H9 (cell line): ENCODE results near the gene LDB2. TPM values are rescaled to one million over a fixed set of nuclear protein-coding genes. Genes with fewer than 3 reads are reported as not detected.

Source experiments
- DNase-seq: peaks from one replicate; pipeline ENCODE4 v3.0.0-alpha.2; 2017
- H2AFZ ChIP-seq: one replicate; pipeline ENCODE4 v1.6.1; 2013; ENCODE audit warnings: mild to moderate bottlenecking, low read length, control low read depth, moderate library complexity
- H2AK5ac ChIP-seq: 2 replicates; pipeline ENCODE4 v1.6.1; 2013; ENCODE audit warnings: low read length, control low read depth, mixed read lengths; ENCODE audit not compliant: insufficient read length
- H2BK120ac ChIP-seq: one replicate; pipeline ENCODE4 v1.6.1; 2013; ENCODE audit warnings: low read depth, mild to moderate bottlenecking, low read length, control low read depth, inconsistent platforms; ENCODE audit not compliant: poor library complexity, severe bottlenecking
- H2BK12ac ChIP-seq: 2 replicates; pipeline ENCODE4 v1.6.1; 2013; ENCODE audit warnings: low read length, control low read depth, mixed read lengths, low read depth; ENCODE audit not compliant: insufficient read length
- H2BK15ac ChIP-seq: 2 replicates; pipeline ENCODE4 v1.6.1; 2013; ENCODE audit warnings: low read depth, low read length, control low read depth
- H2BK20ac ChIP-seq: one replicate; pipeline ENCODE4 v1.6.1; 2013; ENCODE audit warnings: low read depth, mild to moderate bottlenecking, low read length, control low read depth, inconsistent platforms; ENCODE audit not compliant: poor library complexity, severe bottlenecking
- H2BK5ac ChIP-seq: 2 replicates; pipeline ENCODE4 v1.6.1; 2013; ENCODE audit warnings: low read length, control low read depth, mixed read lengths; ENCODE audit not compliant: insufficient read length
- H3K14ac ChIP-seq: 2 replicates; pipeline ENCODE4 v1.6.1; 2013; ENCODE audit warnings: low read length, control low read depth; ENCODE audit not compliant: insufficient read depth
- H3K18ac ChIP-seq: 2 replicates; pipeline ENCODE4 v1.6.1; 2013; ENCODE audit warnings: low read depth, mild to moderate bottlenecking, mixed read lengths, low read length, control low read depth; ENCODE audit not compliant: insufficient read length
- H3K23ac ChIP-seq: 2 replicates; pipeline ENCODE4 v1.6.1; 2013; ENCODE audit warnings: low read length, control low read depth, mixed read lengths, low read depth; ENCODE audit not compliant: insufficient read length
- H3K23me2 ChIP-seq: 2 replicates; pipeline ENCODE4 v1.6.1; 2013; ENCODE audit warnings: low read depth, mild to moderate bottlenecking, mixed read lengths, low read length, control low read depth; ENCODE audit not compliant: insufficient read length, poor library complexity, severe bottlenecking
- H3K27ac ChIP-seq: 2 replicates; pipeline ENCODE4 v1.5.1; 2013; ENCODE audit warnings: low read length, control low read depth, mixed read lengths, low read depth; ENCODE audit not compliant: insufficient read length
- H3K27me3 ChIP-seq: 2 replicates; pipeline ENCODE4 v1.6.1; 2013; ENCODE audit warnings: low read length, control low read depth, inconsistent platforms; ENCODE audit not compliant: insufficient read depth
- H3K4ac ChIP-seq: 2 replicates; pipeline ENCODE4 v1.6.1; 2013; ENCODE audit warnings: low read depth, mild to moderate bottlenecking, control low read depth, inconsistent platforms, low read length, moderate library complexity
- H3K4me1 ChIP-seq: 2 replicates; pipeline ENCODE4 v1.6.1; 2013; ENCODE audit warnings: low read length, control low read depth, inconsistent platforms; ENCODE audit not compliant: insufficient read depth
- H3K4me2 ChIP-seq: 2 replicates; pipeline ENCODE4 v1.6.1; 2013; ENCODE audit warnings: low read length, control low read depth, mixed read lengths; ENCODE audit not compliant: insufficient read length, insufficient read depth
- H3K56ac ChIP-seq: 2 replicates; pipeline ENCODE4 v1.6.1; 2013; ENCODE audit warnings: low read depth, mild to moderate bottlenecking, mixed read lengths, low read length, control low read depth; ENCODE audit not compliant: insufficient read length
- H3K79me1 ChIP-seq: 2 replicates; pipeline ENCODE4 v1.6.1; 2013; ENCODE audit warnings: low read depth, mild to moderate bottlenecking, moderate library complexity, low read length, control low read depth, inconsistent platforms; ENCODE audit not compliant: insufficient read depth, poor library complexity, severe bottlenecking
- H3K79me2 ChIP-seq: 2 replicates; pipeline ENCODE4 v1.6.1; 2013; ENCODE audit warnings: low read length, control low read depth, inconsistent platforms; ENCODE audit not compliant: insufficient read depth
- H3K9ac ChIP-seq: 2 replicates; pipeline ENCODE4 v1.6.1; 2013; ENCODE audit warnings: low read length, control low read depth, mixed read lengths; ENCODE audit not compliant: insufficient read length; ENCODE audit errors: extremely low read depth
- H3K9me3 ChIP-seq: one replicate; pipeline ENCODE4 v1.6.1; 2013; ENCODE audit warnings: low read depth, low read length, inconsistent platforms; ENCODE audit not compliant: control insufficient read depth
- H3T11ph ChIP-seq: one replicate; pipeline ENCODE4 v1.6.1; 2013; ENCODE audit warnings: mild to moderate bottlenecking, low read length, control low read depth, inconsistent platforms
- H4K20me1 ChIP-seq: one replicate; pipeline ENCODE4 v1.6.1; 2013; ENCODE audit not compliant: control insufficient read depth, insufficient read length, insufficient read depth
- H4K5ac ChIP-seq: 2 replicates; pipeline ENCODE4 v1.6.1; 2013; ENCODE audit warnings: low read depth, mild to moderate bottlenecking, mixed read lengths, low read length, control low read depth; ENCODE audit not compliant: insufficient read length
- H4K8ac ChIP-seq: replicated peaks from 2 replicates; pipeline ENCODE4 v1.6.1; 2013; ENCODE audit warnings: low read length, control low read depth, mixed read lengths, low read depth; ENCODE audit not compliant: insufficient read length
- H4K91ac ChIP-seq: 2 replicates; pipeline ENCODE4 v1.6.1; 2013; ENCODE audit warnings: low read depth, mild to moderate bottlenecking, moderate library complexity, mixed read lengths, low read length, control low read depth; ENCODE audit not compliant: insufficient read length
- H3K27ac Mint-ChIP-seq, 3 experiments: 2 replicates in 2 of 3; 3 replicates in 1 of 3; pipeline ENCODE4 v1.8.0; 2020 to 2021; ENCODE audit warnings: mixed read lengths in 3 of 3, mild to moderate bottlenecking in 1 of 3, moderate library complexity in 1 of 3
- H3K27me3 Mint-ChIP-seq: 2 replicates; pipeline ENCODE4 v1.8.0; 2021; ENCODE audit warnings: low read depth, mild to moderate bottlenecking, moderate library complexity, mixed read lengths
- H3K36me3 Mint-ChIP-seq, 3 experiments: 2 replicates in 2 of 3; 3 replicates in 1 of 3; pipeline ENCODE4 v1.8.0; 2020 to 2021; ENCODE audit warnings: low read depth in 3 of 3, mixed read lengths in 3 of 3; ENCODE audit not compliant: insufficient read depth in 1 of 3
- H3K4me1 Mint-ChIP-seq, 2 experiments: 2 replicates each; pipeline ENCODE4 v1.8.0; 2020; ENCODE audit warnings: mixed read lengths in 2 of 2
- H3K4me3 Mint-ChIP-seq, 2 experiments: 2 replicates in 1 of 2; 3 replicates in 1 of 2; pipeline ENCODE4 v1.8.0; 2020 to 2021; ENCODE audit warnings: mild to moderate bottlenecking in 2 of 2, mixed read lengths in 2 of 2, moderate library complexity in 1 of 2
- H3K9me3 Mint-ChIP-seq, 2 experiments: 2 replicates in 1 of 2; 3 replicates in 1 of 2; pipeline ENCODE4 v1.8.0; 2020; ENCODE audit warnings: mild to moderate bottlenecking in 2 of 2, mixed read lengths in 2 of 2, moderate library complexity in 1 of 2
- CTCF ChIP-seq: fragments of 200-600 bp; sonication (generic); conservative IDR thresholded peaks from 3 replicates; pipeline ENCODE4 v1.8.0; 2021; ENCODE audit warnings: antibody characterized with exemption, mild to moderate bottlenecking
- WGBS: extraction: QIAGEN DNeasy Blood & Tissue Kit; methylation state at CpG from one replicate; pipeline ENCODE4 v1.1.7; 2013; ENCODE audit warnings: missing lambda C conversion rate, low lambda C conversion rate, mixed read lengths; ENCODE audit not compliant: insufficient read length; ENCODE audit errors: extremely low coverage; 5-methylcytosine and 5-hydroxymethylcytosine counted together
- total RNA-seq: library from RNA; stranded (reverse); gene quantifications from 2 replicates; pipeline ENCODE4 v1.2.1, GENCODE V29; 2021

Gene LDB2
- total RNA-seq, 1 experiment from 2014 or later: 22.5 TPM

GRCh38 chr4:16516796-16517439, 381.5 kb downstream of the LDB2 start:
- TF ChIP-seq CTCF: peak; percentile 42; the same call in 2 of the 3 replicates
- no peak overlapping the region for H2BK20ac ChIP-seq
- Mint-ChIP-seq H3K9me3 (no peaks in the 10 kb centered on the region), H3K27me3 (no peaks in the 10 kb centered on the region), H3K27ac (no peak overlapping the region), H3K36me3 (peaks cover 0 to 3% (median 2%) of the 10 kb centered on the region in 3 experiments; a peak in 2 of 7 replicates), H3K4me1 (peaks cover 14 to 18% of the 10 kb centered on the region in 2 experiments), H3K4me3 (no peak overlapping the region)
- H2BK5ac ChIP-seq: no peak overlapping the region
- H3K18ac ChIP-seq: no peak overlapping the region
- H3K79me1 ChIP-seq: no peaks in the 10 kb centered on the region
- H3K27ac ChIP-seq: no peak overlapping the region
- H4K8ac ChIP-seq: no peak overlapping the region
- H3K56ac ChIP-seq: no peak overlapping the region
- no peaks in the 10 kb centered on the region for H3K9me3 ChIP-seq
- DNase-seq: no peak
- H2BK120ac ChIP-seq: no peak overlapping the region
- no peak overlapping the region for H3K4ac ChIP-seq
- H3K23me2 ChIP-seq: no peaks in the 10 kb centered on the region
- no peak overlapping the region for H4K5ac ChIP-seq
- H4K20me1 ChIP-seq: no peaks in the 10 kb centered on the region
- no peak overlapping the region for H2AK5ac ChIP-seq
- H3K9ac ChIP-seq: no peak overlapping the region
- H3K27me3 ChIP-seq: no peaks in the 10 kb centered on the region
- H2BK12ac ChIP-seq: no peak overlapping the region
- H4K91ac ChIP-seq: no peak overlapping the region
- WGBS: no CpG with 5 or more reads among the region's 5 CpGs
- no peak overlapping the region for H3K4me2 ChIP-seq
- no peaks in the 10 kb centered on the region for H3K79me2 ChIP-seq
- no peak overlapping the region for H3K14ac ChIP-seq
- H3K4me1 ChIP-seq: no peaks in the 10 kb centered on the region
- no peak overlapping the region for H2BK15ac ChIP-seq
- no peak overlapping the region for H3T11ph ChIP-seq
- H2AFZ ChIP-seq: no peak overlapping the region
- no peak overlapping the region for H3K23ac ChIP-seq
